Suppressor macrophage treated with lipopolysaccharide for 1 hour (primary cell): ENCODE measurements around the gene HSD17B11.
"Not testable (repeated sequence)": the region's sequence is repeated elsewhere in the genome, so short reads cannot be mapped to it uniquely, and the experiment has no call there.

Experiments
- DNase-seq, 3 donors: peaks; one replicate each; pipeline ENCODE4 v3.0.0-alpha.2; 2020 to 2022

The HSD17B11 gene

GRCh38 chr4:87390891-87391575, at the start of gene HSD17B11:
Gene HSD17B11 (minus strand): TSS chr4:87391188. CDS start chr4:87391070, 118 bp downstream.
- peak; percentile 94 to 97 (median 96) for DNase-seq

DNA sequence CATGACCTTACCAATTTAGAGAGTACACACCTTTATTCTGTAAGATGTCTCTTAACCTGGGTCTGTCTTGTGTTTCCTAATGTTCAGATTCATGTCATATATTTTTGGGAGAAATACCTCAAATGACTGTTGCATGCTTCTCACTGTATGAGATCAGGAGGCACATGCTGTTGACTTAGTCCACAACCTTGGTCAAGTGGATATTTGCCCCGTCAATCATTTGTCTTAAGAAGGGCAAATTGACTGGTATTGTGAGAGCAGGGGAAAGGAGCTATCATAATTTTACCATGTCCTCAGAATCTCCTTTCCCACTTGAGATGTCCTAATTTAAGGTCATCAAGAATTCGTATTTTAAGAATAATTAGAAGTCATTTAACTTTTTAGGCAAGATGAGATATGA, 42.4 kb upstream of the HSD17B11 start:
- DNase-seq, result no peak

GRCh38 chr4:87430038-87430437, 39.0 kb upstream of the HSD17B11 start:
- no peak for DNase-seq

DNA sequence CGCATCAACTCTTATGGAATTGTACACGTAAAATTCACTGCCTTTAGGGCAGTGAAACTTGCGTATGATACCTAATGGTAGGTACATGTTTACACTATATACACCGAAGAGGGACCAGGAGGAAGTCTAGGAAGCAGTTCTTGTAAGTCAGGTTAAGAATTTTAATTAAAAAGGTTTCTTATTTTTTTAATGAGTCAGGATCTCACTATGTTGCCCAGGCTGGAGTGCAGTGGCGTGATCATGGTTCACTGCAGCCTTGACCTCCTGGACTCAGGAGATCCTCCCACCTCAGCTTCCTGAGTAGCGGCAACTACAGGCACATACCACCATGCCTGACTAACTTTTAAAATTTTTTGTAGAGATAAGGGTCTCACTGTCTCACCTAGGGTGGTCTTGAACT, 38.0 kb upstream of the HSD17B11 start:
- no peak for DNase-seq

- DNase-seq, result no peak
Observed at GRCh38 chr4:87427518-87427868, 36.5 kb upstream of the HSD17B11 start.

DNA sequence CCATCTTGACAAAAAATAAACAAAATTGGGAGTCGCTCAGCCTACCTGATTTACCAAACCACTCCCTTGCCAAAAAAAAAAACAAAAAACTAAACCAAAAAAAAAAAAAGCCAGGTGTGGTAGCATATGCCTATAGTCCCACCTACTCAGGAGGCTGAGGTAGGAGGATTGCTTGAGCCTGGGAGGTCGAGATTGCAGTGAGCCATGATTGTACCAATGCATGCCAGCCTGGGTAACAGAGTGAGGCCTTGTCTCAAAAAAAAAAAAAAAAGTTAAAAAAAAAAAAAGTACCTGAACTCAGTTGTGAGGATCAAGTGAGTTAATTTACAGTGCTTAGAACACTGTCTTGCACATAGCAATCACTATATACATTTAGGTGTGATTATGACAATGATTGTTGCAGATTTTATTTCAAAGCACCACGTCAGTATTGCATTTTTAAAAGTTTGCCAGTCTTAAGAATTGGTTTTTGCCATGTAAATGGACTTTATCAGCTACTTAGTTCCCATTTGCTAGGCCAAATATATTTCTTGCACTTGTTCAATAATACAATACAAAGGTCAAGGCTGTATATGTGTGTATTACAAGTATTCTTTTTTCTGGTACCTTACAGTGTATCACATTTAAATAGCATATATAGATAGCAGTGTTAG, 36.0 kb upstream of the HSD17B11 start:
- no peak for DNase-seq

DNA sequence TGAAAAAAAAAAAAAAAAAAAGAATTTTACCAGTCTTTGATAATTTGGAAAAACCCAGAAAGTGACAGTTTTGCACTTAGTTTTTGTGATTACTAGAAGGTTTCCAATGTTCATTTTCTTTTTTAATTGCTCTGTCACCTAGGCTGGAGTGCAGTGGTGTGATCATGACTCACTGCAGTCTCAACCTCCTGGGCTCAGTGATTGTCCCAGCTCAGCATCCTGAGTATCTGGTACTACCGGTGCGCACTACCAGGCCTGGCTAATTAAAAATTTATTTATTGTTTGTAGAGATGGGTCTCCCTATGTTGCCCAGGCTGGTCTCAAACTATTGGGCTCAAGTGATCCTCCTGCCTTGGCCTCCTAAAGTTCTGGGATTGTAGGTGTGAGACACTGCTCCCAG, 34.7 kb upstream of the HSD17B11 start:
- no peak for DNase-seq

GRCh38 chr4:87424099-87424543, 33.1 kb upstream of the HSD17B11 start:
- DNase-seq, result not testable (repeated sequence)

DNA sequence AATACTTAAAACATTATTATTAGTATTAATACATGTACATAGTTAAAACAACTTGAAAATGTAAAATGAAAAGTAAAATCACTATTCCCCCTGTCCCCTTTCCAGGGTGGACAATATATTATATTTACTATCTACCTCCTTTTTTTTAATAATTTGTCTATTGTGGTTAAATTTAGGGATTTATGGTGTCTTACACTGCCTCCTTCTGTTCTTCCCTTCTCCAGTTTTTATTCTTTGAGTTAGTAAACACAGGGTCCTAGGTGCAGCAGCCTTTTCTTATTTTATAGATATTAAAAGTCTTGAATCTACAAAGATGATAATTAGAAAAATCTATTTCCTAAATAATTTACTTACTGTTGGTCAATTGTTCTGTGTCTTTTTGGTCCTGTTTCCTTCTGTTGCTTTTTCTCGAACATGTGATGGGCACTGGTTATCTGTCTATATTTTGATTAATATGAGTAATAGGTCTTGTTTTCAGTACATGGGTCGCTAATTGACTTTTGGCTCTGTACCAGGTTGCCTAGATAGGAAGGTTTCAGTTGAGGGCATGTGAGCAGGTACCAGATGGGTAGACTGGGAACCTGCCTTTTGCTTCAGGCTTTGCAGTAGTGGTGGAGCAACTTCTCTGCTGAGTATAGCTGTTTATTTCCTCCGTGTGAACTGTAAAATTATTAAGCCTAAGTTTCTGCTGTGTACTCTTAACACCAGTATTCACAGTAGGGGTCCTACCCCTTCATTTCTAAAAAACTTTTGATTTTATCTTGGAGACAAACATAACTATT, 32.5 kb upstream of the HSD17B11 start:
- DNase-seq, result no peak

GRCh38 chr4:87422104-87423052, 31.4 kb upstream of the HSD17B11 start, which contains the start of gene NUDT9:
Gene NUDT9 (plus strand): TSS chr4:87422573. CDS start chr4:87422906, 333 bp downstream.
- peak; percentile 94 to 96 (median 95) for DNase-seq

DNA sequence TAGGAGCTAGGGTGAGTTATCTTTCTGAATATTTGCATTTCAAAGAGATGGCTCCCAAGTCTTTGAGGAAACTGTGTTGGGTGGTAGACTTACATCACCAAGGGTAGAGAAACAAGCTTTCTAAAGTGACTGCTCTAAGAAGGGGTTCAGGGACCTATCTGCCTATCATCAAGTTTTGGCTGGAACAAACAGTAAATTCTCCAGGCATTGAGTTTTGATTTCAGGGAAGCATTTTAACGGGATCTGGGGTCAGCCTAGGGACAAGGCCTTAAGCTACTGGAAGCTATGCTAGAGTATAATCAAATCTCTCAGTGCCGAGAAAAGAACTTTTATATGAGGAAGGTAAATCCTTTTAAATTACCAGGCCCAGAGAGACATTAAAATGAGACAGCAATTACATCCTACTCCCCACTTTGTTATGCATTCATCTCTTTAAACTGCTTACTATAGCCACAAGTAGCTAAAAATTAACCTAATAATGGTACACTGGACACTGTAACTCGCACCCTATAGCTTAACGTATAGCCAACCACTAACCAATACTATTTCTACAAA, 29.4 kb upstream of the HSD17B11 start:
- no peak for DNase-seq

DNA sequence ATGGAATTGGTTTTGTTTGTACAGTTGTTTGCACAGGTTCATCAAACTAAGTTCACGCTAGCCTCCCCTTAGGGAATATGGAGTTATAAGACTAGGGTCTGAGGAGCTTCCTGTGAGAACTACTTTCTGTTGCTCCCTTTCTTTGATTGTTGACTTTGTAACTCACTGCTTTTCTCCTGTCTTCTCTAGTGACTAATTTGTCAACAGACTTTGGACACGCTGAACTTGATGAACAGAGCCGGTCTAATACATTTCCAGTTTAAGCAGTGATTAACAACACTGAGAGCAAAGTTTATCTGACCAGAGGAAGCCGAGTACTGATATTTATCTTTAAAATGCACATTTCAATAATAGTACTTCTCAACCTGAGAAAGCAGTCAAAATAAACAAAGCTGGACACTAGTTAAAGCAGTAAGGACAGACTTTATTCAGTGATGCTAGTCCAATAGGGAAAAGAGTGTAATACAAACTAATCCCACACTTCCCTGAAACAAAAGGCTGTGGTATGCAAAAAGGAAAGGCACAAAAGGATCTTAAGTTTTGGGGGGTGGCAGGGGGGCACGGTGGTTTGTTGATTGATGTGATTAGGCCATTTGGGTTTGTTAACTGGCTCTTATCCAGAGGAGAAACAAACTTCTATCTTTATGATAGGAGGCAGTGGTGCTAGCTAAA, 28.7 kb upstream of the HSD17B11 start:
- no peak for DNase-seq

DNA sequence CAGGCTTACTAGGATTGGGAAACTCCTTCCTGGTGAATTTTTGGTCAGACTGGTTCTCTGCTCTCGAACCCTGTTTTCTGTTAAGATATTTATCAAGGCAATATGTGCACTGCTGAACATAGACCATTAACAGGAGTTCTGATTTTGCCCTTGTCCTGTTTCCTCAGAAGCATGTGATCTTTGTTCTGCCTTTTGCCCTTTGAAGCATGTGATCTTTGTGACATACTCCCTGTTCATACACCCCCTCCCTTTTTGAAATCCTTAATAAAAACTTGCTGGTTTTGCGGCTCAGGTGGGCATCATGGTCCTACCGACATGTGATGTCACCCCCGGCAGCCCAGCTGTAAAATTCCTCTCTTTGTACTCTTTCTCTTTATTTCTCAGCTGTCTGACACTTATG, 27.4 kb upstream of the HSD17B11 start:
- DNase-seq, result not testable (repeated sequence)

- no peak for DNase-seq
Observed at GRCh38 chr4:87416965-87417364, 26.0 kb upstream of the HSD17B11 start.

DNA sequence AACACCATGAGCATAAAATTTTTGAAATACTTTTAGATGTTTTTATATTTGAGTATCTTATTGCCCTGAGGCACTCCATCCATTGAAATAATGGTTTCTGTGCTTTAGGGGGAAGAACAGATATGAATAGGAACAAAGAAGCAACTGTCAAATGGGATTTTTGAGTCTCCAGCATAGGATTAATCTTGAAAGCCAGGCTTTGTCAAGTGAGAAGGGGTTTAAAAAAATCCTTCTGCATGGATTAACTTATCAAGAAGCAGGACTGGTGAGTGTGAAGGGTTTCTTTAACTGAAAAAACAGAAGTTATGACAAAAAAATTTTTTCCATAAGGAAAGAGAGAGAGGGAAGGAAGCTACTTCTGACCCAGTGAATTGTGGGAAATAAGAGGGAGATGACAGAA, 23.8 kb upstream of the HSD17B11 start:
- no peak for DNase-seq

- DNase-seq, result no peak
Observed at GRCh38 chr4:87410679-87411078, 19.7 kb upstream of the HSD17B11 start.

DNA sequence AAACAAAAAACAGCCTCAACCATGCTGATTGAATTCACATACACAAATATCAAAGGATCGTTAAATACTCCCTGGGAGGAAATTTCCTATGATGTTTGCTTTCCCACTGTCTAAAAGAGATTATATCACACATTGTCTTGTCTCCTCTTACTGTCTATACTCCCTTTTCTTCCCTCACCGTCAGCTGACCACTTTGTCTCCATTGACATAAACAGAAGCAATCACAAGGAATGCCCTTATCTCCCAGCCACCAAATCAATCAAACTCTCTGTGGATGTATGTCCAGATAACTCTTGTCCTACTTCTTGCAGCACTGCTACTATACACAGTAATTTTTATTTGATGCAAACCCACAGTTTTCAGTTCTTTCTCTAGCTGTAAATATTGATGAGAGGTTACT, 19.2 kb upstream of the HSD17B11 start:
- DNase-seq, result no peak

- DNase-seq, result no peak
Observed at GRCh38 chr4:87409420-87409939, 18.5 kb upstream of the HSD17B11 start.

- not testable (repeated sequence) for DNase-seq
Observed at GRCh38 chr4:87406902-87407301, 15.9 kb upstream of the HSD17B11 start.

DNA sequence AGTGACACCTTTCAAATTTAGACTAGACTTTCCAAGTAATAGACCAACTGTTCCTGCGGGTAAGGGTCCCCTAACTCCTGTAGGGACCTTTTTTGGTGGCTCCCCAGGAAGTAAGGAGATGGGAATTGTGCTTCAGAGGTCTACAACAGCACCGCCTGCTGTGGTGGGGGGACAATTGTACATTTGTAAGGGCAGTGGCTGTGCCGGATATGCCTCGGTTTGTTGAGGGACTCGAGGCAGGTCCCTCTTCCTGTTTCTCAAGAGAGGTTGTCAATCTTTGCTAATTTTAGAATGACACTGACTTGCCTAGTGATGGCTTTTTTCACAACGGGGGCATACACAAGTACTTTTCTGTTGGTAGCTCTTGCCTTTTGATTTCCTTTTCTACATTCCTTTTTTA, 15.5 kb upstream of the HSD17B11 start:
- DNase-seq, result no peak

DNA sequence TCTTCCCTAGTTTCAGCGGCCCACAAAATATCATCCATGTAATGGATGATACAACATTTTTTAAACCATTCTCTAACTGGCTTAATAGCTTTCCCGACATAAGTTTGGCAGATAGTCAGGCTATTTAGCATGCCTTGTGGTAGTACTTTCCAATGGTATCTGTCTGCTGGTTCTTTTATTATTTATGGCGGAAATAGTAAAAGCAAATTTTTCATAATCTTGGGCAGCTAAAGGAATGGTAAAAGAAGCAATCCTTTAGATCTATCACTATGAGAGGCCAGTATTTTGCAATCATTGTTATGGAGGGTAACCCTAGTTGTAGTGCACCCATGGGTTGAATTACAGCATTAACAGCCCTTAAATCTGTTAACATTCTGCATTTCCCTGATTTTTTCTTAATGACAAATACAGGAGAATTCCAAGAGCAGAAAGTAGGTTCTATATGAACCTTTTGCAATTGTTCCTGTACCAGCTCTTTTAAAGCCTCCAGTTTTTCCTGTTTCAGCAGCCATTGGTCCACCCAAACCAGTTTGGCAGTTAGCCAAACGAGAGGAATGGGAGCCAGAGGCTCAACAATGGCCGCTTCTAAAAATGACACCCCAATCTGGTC, 14.3 kb upstream of the HSD17B11 start:
- DNase-seq, result no peak
